GM20431 (cell line): ENCODE data around the gene PIGN.

Source experiments
- in situ Hi-C: fragments of 300-500 bp; cut with MseI, MboI; formaldehyde crosslinking; loops from one replicate; pipeline ENCODE4 v1.15.0; 2020; ENCODE audit warnings: low sequenced_read_pairs; ENCODE audit not compliant: unreplicated experiment

The PIGN gene

GRCh38 chr18:62027914-62028520 lies 158.8 kb downstream of the PIGN start:
- in situ Hi-C loops: no loop called here

GRCh38 chr18:62026586-62026985 lies 160.3 kb downstream of the PIGN start:
- in situ Hi-C loops: no loop called here

- in situ Hi-C loops: no loop called here
Observed at GRCh38 chr18:62024983-62025382, 161.9 kb downstream of the PIGN start.

DNA sequence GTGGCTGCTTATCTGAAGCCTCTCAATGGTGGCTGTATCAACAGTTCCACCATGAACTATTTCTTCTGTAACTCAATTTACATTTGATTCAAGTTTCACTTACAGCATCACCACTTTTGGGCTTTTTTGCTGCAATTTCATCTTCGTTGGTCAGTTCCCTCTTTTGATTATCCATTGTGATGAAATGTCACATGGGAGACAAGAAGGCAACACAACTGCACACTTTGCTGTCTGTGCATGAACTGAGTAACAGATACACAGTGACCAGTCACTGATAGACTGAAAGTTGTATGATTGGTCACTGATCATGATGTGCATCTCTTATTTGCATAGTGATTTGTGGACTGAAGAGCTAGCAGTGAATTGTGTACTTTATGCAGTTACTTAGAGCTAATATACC lies 163.3 kb downstream of the PIGN start:
- in situ Hi-C loops: no loop called here

DNA sequence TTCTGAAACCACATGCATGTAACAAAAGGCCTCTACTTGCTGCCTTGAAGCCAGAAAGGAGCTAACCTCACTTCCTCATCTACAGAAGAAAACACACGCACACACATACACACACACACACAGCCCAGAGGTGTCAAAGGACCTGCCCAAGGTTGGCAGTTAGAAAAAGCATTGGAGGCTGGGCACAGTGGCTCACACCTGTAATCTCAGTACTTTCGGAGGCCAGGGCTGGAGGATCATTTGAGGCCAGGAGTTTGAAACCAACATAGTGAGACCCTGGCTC lies 168.2 kb downstream of the PIGN start:
- in situ Hi-C loops: no loop called here

GRCh38 chr18:62018034-62018758 lies 168.7 kb downstream of the PIGN start:
- in situ Hi-C loops: no loop called here

DNA sequence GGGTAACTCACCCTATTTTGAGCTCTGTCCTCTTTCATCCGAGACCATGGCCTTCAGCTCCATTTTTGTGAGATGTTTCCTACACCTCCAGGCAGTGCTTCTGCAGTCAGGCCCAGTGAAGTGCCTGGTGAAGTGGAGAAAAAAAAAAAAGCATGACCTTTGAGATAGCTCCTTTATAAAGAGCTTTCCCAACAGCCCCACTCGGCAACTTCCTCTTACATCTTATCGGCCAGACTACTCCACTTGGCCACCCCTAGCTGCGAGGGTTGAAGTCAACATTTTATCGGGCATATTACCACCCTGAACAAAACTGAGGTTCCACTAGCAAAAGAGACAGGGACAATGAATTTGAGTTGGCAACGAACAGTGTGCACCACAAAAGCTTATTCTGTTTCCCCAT lies 169.2 kb downstream of the PIGN start:
- in situ Hi-C loops: no loop called here

DNA sequence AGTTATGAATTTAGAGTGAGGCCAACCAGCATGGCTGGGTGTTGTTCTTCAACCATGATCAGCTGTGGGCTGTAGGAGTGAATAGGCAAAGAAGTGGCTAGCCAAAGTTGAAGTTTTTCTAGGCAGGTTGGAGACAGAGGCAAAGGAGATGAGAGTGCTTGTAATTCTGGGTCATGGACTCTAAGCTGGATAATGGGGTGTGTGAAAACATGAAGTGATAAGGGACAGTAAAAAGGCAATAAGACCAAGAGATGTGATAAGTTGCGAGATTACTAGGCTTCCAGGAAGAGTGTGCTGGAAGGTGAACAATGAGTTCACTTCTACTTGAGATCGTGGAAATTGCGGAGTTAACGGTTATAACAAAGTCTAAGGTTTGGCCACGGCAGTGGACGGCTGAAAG lies 175.4 kb downstream of the PIGN start:
- in situ Hi-C loops: no loop called here

DNA sequence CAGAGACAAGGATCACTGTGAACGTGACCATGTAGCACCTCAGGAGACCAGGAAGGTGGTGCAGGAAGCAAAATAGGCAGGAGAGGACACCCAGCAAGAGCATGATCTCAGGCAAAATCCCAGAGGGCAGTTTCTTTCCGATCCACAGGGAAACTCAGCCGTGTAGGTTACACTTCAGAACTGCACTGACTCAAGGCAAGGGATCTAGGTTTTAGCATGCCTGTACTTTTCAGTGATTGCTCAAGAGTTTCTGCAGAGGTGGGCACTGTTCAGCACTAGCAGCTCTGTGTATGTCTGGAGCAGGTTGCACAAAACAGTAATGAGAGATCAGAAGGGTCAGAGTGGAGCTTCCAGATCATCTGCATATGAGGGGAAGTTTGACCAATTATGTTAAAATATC lies 177.3 kb downstream of the PIGN start:
- in situ Hi-C loops: no loop called here

DNA sequence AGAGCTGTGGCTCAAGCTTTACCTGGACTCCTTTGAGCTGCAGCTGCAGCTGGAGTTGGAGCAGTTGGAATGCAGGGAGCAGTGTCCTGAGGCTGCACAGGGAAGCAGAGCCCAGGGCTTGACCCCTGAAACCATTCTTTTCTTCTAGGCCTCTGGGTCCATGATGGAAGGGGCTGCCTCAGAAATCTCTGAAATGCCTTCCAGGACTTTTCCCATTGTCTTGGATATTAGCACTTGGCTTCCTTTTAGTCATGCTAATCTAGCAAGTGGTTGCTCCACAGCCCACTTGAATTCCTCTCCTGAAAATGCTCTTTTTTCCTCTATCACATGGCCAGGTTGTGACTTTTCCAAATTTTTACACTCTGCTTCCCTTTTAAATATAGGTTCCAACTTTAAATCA lies 185.5 kb downstream of the PIGN start:
- in situ Hi-C loops: no loop called here

DNA sequence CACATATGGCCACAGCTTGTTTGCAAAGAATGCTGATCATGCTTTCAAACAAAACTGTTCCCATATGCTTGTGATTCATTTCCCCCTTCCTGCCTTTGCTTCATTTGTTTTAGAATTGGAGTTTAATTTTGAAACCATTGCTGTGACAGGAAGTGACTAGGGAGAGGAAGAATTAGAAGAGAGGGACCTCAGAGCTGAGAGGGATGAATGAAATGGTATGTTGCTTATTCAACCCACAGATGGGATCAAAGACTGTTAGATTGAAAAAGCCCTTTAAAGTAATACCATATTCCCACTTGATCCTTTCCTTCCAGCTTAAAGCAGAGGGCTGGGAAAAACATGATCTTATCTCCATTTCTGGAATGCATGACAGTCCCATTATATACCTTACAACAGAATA lies 187.9 kb downstream of the PIGN start:
- in situ Hi-C loops: no loop called here

GRCh38 chr18:61998335-61998734 lies 188.5 kb downstream of the PIGN start:
- in situ Hi-C loops: no loop called here

DNA sequence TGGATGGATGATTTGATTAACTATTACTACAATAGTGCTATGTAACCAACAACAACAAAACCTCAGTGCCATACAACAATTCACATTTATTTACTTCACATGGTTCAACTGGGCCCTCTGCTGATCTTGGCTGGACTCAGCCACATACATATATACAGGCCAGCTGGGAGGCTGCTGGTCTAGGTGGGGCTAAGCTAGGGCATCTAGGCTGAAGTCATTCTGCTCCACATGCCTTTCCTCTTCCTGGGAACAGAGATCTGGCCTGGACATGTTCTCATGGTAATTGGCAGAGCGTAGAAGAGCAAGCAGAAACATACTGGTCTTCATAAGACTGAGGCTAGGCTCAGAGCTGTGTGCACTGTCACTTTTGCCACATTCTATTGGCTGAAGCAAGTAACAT lies 191.2 kb downstream of the PIGN start:
- in situ Hi-C loops: no loop called here

GRCh38 chr18:61993831-61994230 lies 193.0 kb downstream of the PIGN start:
- in situ Hi-C loops: no loop called here

DNA sequence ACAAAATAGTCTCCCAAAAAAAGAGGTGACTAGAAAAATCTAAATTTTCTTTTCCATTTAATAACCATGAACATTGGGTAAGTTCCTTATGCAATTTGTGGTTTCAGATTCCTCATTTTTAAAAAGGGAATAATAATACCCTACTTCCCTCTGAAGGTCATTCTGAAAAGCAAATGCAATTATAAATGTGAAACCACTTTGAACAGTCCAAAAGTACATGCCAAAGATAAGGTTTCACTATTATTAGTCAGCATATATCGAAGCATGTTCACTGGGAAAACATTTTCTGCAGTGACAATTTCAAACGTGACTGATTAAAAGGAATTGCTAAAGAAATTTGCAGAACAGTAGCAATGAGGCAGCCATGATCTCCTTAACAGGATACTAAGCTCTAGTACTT lies 193.9 kb downstream of the PIGN start:
- in situ Hi-C loops: no loop called here

DNA sequence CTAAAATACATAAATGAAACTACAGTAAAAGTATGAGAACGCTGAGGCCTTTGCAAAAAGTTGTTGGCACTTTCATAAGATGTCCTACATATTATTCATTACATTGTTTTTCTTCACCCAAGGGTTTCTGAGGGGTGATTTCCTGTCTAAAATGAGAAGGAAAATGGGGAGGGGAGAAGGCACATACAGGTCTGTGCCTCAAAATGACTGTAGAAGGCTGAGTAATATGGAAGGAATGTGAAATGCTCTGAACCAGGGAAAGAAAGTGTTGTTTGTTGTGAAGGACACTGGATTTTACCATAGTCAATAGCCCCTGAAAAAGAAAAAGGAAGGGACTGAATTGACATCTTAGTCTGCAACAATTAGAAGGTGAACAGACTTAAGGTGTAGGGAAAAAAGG lies 194.6 kb downstream of the PIGN start:
- in situ Hi-C loops: no loop called here

DNA sequence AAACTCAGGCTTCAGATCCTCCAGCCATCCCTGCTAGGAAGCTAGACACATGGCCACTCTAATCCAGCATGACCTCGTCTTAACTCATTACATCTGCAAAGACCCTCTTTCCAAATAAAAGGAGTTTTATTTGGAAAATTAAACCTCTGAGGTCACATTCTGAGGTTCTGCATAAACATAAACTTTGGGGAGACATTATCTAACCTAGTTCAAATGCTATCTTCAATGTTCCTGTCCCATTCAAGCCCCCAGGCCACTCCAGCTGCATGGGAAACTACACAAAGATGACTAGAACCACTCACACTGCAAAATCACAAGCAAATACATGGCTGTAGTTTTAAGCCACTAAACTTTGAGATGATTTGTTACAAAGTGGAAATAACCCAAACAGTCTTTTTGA lies 195.0 kb downstream of the PIGN start:
- in situ Hi-C loops: no loop called here

DNA sequence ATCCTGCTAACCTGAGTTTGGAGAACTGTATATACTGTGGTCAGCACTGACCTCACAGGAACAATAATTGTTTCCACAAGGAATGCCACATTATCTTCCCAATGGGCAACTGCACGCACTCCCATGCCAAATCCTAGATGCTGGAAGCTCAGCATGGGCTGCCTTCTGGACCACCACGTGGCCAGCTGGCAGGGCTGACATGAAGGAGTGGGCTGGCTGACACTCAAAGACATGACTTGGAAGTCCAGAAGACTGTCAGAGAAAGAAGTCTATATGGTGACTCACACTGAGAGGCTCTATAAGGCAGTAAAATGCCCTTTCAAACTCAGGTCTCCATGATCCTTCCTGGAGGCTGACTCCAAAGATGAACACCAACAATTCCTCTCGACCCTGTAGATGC lies 195.7 kb downstream of the PIGN start:
- in situ Hi-C loops: no loop called here
